CD4-positive, alpha-beta T cell treated with Interleukin-15 for 4 hours (primary cell): ENCODE measurements around the gene IL6ST.
A peak's percentile ranks its signal among the peaks of the same experiment; 100 is the strongest.

Experiments
- DNase-seq: peaks from one replicate; pipeline ENCODE4 v3.0.0-alpha.2; 2020; ENCODE audit warnings: low spot score

Gene IL6ST

DNA sequence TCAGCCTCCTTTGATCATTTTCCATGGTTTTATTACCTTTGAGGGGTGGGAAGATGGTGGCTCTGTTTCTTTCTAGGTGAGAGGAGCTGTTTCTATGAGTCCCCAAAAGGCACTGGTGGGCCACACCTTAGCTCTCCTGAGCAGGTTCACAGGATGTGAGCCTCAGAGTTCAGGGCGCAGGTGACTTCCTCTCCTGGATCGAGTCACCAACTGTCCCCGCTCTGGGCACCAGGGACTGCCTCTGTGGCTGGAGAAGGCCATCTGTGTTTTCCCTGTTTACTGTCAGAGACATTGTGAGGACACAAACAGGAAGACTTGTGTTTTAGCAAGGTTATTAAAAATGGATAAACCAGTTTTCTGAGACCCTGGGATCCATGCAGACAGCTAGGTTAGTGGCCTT lies 75.1 kb downstream of the IL6ST start:
- DNase-seq: no peak

DNA sequence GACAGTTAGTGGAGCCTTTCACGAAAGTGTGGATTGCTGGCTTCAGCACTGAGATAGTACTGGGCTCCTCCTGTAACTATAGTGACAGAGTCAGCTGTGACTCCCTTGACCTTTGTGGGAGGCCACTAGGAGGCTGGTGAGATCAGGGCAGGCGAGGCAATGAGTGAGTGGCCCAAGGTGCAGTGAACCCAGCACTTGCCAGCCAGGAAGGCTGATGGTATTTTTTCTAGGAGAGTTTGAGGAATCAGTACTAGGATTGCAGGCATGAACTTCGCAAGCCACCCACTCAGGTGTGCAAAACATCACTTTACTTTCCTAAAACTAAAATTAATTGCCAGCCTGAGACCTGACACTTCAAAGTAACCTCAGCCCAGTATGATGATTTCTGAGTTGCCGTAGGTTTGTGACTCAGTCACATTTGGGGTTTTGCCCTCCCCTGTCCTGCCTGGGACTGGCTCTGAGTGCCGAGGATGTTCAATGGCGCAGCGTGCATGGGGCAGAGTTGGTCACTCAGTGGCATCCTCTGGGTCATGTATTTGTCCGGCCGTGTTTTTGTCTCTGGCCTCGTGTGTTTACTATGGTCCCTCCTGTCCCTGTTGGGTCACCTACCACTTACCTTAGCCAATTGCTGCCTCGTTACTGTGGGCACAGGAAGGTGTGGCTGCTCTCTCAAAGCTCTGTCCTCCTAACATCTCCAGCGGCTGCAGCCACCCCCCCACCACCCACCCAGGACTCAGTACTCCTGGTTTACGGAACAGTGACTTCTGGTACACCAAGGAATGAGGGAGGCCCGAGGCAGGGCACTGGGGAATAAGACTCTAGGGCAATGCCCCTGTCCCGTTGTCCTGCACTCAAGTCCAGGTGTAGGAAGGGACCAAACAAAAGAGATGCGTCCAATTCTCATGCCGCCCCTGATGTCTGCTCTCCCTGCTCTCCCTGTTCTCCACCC lies 76.4 kb downstream of the IL6ST start:
- no peak for DNase-seq

DNA sequence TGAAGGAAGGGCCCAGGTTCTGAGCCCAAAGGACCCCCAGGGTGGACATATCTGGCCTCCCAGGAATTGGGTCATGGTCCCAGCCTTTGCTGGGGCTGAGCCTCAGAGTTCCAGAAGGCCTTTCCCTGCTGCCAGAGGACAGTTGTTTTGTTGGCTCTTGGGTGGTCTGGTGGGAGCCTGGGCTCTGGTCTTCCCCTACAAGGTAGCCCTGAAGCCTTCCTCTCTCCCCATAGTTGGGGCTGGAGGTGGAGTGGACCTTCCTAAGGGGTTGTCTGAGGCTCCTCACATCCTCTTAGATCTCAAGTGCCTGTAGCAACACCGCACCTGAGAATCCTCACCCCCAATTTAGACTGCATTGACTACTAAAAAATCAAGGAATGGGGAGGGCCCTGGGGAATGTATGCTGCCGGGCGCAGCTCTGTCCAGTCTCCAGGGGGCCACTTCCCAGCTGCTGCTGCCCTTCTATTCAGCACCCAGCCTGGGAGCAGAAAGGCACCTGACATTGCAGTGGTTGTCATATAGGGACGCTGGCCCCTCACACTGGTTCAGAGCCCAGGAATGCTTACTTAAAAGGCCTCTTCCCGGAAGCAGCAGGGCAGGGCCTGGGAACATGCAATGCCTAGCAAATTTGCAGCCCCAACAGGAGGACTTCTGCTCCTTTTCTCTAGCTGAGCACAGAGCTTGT lies 77.2 kb downstream of the IL6ST start:
- no peak for DNase-seq

DNA sequence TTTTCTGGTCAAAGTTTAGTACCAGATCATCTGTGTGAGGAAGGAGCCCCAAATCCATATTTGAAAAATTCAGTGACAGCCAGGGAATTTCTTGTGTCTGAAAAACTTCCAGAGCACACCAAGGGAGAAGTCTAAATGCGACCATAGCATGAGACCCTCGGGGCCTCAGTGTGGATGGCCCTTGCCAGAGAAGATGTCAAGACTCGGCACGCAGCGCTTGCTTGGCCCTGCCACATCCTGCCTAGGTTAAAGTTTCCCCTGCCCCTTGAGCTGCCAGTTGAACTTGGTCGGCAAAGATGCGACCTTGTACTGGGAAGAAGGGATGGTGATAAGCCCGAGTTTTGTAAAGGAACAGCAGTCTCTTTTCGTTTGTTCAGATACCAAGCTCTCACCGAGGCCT lies 77.8 kb downstream of the IL6ST start:
- DNase-seq: no peak

DNA sequence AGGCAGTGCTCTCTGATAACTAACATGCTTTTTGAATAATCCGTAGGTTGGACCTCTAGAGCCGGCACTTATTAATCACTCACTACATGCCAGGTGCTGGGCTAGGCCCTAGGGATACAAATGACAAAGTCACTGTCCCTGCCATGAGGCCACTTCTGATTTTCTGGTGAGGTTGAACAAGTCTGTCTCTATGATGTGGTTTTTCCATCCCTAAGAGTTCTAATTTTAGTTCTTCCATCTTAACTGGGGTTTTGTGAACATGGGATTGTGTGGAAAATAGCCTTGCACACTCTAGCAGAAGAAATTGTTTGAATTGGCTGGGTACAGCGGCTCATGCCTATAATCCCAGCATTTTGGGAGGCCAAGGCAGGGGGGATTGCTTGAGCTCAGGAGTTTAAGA lies 79.0 kb downstream of the IL6ST start:
- no peak for DNase-seq

DNA sequence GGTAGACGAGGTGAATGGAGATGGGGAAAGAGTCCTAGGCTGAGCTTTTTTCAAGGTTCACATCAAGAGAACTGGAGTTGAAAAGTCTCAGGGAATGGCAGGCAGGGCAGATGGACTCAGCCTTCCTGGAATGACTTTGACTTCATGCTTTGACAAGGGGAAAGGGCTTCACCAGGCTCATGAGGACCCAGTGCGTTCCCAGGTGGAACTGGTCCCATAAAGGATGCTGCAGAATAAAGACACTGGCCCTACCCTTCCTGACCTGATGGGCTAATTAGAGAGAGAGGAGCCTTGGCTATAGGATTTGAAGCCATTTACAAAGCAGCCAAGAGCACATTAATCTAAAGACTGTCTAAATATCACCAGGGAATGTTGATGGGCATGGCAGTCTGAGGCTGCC lies 79.8 kb downstream of the IL6ST start:
- DNase-seq: no peak

DNA sequence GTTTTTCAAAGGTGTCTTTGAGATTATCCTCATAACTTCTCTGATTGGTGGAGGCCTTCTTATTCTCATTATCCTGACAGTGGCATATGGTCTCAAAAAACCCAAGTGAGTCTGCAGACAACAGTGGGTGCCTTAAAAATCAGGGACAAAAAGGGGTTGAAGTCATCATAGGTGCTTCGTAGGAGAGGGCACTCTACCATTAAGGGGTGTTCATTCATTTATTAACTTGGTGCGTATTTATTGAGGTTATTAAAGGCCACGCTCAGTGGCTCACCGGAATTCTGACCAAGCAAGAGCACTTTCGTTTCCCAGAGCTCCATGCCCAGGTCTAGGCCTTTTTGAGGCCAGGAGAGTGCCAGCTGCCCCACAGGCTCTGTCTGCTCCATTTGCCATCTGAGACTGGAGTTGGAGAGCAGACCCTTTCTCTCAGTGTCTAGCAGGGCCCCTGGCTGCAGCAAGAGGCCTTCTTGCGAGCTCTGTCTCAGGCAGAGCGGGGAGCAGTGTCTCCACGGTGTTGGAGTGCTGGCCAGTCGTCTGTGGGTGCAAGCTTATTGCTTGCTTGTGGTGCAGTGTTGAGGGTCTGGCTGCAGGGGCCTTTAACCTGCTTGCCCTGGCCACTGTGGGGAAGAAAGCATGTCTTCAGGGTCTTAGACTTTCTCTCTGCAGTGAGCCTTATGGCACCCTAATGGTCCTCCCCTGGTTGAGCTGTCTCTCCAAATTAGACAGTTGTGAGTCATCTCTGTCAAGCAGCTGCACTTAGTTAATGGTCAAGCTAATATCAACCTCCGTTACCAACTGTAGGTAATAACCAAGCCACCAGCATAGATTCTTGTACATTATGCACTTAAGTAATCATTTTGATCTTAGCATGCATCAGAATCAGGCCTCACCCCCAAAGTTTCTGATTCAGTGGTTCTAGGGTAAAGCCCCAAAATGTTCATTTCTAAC lies 81.0 kb downstream of the IL6ST start:
- no peak for DNase-seq

DNA sequence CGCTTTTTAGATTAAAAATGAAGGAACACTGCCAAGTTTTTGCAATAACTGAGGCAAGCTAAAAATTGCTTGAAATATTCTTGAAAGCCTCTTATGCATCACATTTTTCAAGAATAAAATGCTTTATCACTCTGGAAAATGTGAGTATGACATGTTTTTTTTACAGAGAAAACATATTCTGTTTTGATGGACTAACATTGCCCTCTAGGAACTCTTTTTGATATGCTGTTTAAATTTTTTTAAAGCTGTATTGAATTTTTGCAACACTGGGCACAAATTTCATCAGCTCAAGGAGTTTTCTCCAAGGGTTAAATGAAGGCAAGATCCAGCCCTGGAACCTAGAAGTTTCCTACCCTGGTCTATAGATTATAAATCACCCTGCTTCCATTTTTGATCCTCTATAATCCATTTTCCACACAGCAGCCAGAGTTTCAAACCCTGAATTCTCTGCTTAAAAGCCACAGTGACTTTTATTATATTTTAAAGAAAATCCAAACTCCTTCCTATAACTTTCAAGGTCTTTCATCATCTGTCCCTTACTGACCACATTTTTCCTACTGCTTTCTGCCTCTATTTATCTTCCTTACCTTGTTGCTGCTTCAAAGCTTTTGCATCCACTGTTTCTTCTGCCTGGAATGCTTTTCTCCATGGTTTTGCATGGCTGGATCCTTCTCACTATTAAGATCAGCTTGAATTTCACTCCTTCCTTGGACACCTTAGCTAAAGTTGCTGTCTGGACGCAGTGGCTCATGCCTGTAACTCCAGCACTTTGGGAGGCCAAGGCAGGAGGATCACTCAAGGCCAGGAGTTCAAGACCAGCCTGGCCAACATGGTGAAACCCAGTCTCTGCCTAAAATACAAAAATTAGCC lies 82.7 kb downstream of the IL6ST start:
- DNase-seq: no peak

DNA sequence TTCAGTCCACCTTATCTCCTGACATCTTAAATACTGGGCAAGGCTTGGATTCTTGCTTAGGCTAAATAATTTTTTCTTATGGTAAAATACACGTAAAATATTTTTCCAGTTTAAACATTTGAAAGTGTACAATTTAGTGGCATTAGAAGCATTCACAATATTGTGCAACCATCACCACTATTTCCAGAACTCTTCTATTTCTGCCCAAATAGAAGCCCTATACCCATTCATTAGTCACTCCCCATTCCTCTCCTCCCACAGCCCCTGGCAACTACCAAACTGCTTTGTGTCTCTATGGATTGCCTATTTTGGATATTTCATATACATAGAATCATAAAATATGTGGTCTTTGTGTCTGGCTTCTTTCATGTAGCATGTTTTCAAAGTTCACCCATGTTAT lies 86.0 kb downstream of the IL6ST start:
- no peak for DNase-seq

DNA sequence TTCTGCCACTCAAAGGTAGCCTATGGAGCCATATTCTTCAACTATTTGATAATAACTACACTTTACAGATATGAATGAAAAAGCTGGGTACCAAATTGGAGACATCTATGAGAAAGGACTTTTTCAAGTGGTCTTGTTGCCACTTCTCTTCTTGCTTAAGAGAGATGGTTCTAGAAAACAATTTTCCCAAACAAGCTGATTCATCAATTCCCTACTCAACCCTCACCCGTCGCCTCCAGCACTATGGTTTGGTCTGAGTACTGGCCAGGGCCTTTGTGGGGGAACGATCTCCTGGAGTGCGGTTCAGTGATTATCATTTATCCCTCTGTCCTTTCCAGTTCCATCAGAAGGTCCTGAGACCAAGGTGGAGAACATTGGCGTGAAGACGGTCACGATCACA lies 86.8 kb downstream of the IL6ST start:
- DNase-seq: no peak

DNA sequence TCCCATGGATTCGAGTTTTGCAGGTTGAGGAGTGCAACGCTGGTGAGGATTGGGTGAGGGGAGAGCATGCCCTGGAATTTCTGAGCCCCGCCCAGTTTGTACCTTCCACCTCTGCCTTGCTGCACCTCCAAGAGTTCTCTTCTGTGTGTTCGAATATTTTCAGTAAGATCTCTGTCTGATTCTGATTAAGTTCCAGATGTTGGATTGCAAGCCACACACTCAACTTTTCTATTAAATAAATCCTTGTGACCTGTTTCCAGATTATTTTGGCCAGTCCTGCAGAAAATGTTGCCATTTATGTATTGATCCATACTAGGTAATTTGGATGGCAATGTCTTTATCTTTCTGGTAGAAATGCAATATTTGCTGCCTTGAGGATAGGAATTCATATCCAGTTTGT lies 89.5 kb downstream of the IL6ST start:
- no peak for DNase-seq

DNA sequence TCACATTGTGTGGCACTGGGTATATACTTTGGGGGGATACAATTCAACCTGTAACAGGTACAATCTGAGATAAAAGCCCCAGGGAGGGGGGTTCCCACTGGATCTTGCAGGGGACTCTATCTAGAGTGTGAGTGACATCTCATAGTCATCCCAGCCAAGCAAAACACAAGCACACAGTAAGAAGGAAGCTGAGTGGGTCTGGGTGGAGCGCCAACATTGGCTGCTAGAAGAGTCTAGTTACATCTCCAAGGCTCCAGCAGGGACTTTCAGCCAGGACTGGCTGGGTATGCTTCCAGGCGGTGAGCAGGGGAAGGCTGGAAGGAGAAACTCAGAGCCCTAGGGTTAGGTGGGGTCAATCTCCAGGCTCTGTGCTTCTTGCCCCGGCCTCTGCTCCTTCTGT lies 90.6 kb downstream of the IL6ST start:
- DNase-seq: no peak

DNA sequence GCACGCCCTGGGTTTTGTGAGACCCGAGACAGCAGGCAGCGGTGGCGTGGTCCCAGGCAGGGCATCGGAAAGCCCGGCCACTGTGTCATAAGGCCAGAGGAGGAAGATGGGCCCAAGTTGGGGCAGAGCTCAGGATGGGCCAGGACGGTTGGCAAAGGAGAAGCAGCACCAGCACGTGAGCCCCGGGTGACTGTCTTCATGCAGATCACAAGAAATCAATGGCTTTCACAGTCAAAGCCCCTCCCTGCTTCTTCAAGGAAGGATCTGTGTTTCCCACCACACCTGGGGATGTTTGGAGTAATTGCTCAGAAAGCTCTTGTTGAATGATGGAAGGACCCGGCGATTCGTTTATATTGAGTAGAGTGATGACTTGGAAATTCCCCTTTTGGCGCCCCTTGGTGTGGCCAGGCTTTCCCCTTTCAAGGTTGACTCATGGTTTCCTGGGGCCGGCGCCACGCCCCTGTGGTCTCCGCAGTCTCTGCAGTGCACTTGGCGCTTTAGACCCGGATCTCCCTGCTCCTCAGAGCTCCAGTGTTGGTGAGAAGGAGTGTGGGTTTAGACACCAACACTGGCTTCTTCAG lies 91.6 kb downstream of the IL6ST start:
- peak; percentile 68 for DNase-seq

DNA sequence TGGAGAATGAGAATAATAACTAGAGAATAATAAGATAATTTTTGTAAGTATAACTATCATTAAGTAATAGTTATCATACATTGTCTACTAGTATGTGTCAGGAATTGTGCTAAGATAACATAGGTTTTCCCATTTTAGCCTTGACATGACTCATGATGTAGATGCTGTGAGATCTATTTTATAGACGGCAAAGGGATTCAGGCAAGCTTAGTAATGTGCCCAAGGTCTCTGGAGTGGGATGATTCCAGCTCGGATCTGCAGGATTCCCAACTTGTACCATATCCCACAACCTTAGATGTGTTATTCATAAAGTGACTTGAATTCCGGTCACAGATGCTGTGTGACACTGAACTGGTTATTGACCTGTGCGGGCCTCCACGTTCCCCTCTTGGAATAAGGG lies 92.1 kb downstream of the IL6ST start:
- no peak for DNase-seq

DNA sequence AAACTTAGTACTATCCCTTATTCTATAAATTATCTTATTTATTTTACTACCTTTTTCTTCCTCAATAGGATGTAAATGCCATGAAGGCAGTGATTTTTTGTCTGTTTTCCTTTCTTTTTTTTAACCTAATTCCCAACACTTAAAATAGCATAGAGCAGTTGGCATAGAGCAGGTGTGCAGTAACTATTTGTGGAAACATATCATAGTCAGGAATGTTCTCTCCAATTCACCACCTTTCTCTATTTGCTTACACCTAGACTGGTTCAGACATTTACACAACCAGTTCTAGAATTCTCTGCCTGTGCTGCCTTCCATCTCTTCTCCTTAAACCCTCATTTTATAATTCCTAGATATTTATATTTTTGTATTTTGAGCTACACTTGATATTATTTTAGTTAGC lies 94.0 kb downstream of the IL6ST start:
- no peak for DNase-seq

DNA sequence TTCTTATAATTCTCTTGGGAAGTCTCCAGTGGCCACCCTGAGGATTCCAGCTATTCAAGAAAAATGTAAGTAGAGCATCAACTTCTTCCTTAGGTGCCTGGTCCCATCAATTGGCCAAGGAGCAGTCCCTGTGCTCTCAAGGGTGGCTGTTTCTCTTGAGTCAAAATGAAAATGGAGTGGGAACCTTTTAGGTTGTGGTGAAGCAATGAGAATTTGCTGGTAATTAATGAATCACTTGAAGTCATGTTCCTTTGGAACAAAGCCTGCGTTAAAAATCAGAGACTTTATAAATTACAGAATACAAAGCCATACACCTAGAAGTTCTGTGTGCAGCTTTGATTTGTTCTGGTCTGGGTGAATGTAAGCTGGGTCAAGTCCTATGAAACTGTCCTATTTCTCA lies 94.7 kb downstream of the IL6ST start:
- no peak for DNase-seq

DNA sequence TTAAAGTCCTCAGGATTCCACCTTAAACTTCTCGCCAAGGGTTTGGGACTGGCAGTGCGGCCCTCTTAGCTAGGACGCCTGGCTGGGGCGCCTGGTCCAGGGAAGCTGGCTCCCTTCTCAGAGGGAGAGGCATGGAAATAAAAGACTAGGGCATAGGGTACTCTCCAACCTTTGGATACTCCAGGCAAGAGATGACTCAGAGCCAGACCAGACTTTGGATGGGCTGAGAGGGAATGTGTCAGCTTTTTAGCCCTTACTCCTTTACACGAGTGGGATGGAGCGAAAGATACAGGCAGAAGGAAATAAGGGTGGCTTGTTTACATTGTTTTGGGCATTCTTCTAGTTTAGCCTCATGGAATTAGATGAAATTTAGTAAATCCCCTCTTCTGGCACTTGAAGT lies 95.4 kb downstream of the IL6ST start:
- no peak for DNase-seq

DNA sequence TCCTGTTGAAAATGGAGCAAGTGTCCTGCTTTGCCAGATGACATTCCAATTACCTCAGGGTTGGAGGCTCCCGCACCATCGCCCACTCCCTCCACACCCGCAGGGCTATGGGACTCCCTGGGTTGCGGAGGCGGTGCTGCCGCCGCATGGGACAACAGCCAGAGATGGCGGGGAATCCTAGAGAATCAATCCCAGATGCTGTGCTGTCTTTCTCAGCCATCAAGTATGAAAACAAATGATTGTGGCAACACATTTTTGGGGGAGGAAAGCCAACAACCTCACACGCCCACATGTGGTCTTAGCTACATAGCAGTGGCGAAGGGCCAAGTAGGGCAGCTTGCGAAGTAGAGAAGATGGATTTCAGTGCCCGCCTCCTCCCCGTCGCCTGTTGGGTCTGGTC lies 96.9 kb downstream of the IL6ST start:
- no peak for DNase-seq

DNA sequence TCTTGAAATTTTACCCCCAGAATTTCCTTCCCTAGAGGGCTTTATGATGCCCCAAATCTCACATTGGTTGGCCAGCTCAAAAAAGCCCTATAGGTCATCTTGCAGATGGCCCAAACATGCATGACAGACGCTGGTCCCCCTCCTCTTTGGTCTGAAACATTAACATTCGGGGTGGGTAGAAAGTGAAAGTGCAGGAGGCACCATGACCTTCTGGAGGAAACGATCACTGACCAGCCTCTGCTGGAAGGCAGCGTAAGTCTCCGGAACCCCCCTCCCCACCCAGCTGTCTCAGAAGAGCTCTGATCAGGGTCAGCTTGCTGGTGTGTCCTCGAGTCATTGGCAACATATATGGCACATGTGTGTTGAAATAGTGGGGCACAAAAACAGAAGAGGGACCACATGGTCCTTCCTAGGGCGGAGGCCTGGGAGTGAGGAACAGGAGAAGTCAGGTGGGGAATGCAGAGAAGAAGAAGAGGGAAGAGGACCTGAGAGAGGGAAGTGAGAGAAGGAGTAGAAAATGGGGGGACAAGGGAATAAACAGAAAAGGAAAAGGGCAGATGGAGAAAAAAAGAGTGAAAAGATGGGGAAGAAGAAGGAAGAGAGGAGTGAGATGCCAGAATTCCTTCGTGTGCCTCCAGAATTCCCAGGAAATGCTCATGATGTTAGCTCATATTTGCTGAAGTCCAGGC lies 97.4 kb downstream of the IL6ST start:
- no peak for DNase-seq

DNA sequence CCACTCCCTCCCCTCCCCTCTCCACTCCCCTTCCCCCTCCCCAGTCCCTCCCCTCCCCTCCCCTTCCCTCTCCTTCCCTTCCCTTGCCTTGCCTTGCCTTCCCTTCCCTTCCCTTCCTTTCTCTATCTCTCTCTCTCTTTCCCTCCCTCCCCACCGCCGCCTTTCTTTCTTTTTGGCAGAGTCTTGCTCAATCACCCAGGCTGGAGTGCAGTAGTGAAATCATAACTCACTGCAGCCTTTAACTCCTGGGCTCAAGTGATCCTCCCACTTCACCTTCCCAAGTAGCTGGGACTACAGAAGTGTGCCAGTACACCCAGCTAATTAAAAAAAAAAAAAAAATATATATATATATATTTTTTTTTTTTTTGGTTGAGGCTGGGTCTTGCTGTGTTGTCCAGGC lies 98.1 kb downstream of the IL6ST start:
- DNase-seq: no peak

DNA sequence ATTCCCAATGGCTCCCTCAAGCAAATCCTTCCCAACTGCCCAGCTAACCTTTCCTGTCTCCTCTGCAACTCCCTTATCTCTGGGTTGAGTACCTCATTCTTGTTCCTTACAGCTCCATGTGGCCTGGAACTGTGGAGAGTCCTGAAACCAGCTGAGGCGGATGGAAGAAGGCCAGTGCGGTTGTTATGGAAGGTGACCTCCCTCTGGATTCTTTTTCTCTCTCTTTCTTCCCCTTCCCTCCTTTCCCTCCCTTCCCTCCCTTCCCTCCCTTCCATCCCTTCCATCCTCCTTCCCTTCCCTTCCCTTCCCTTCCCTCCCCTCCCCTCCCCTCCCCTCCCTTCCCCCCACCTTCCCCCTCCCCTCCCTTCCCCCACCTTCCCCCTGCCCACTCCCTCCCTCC lies 98.5 kb downstream of the IL6ST start:
- DNase-seq: no peak
